Parathyroid adenoma (tissue), 2 donors: ENCODE measurements around the gene ACAA2.
A peak's percentile ranks its signal among the peaks of the same experiment; 100 is the strongest.

Source experiments
- H2AFZ ChIP-seq: fragments of 300-600 bp; sonication (generic); one replicate; pipeline ENCODE4 v1.7.0; 2017; ENCODE audit warnings: antibody characterized with exemption, mild to moderate bottlenecking
- H3K27ac ChIP-seq: fragments of 300-600 bp; sonication (generic); one replicate; pipeline ENCODE4 v1.7.0; 2017
- H3K27me3 ChIP-seq: fragments of 300-600 bp; sonication (generic); one replicate; pipeline ENCODE4 v1.7.0; 2017; ENCODE audit warnings: low read length; ENCODE audit not compliant: control insufficient read depth, insufficient read depth
- H3K36me3 ChIP-seq: fragments of 300-600 bp; sonication (generic); one replicate; pipeline ENCODE4 v1.7.0; 2017; ENCODE audit warnings: low read length; ENCODE audit not compliant: control insufficient read depth, insufficient read depth
- H3K4me1 ChIP-seq: fragments of 300-600 bp; sonication (generic); one replicate; pipeline ENCODE4 v1.7.0; 2017; ENCODE audit warnings: control low read depth
- H3K4me2 ChIP-seq: fragments of 300-600 bp; sonication (generic); one replicate; pipeline ENCODE4 v1.7.0; 2017; ENCODE audit warnings: low read length
- H3K4me3 ChIP-seq: fragments of 300-600 bp; sonication (generic); one replicate; pipeline ENCODE4 v1.7.0; 2017; ENCODE audit warnings: low read depth, low read length
- H3K79me2 ChIP-seq: fragments of 300-600 bp; sonication (generic); one replicate; pipeline ENCODE4 v1.7.0; 2017; ENCODE audit warnings: control low read depth
- H3K9ac ChIP-seq: fragments of 300-600 bp; sonication (generic); one replicate; pipeline ENCODE4 v1.7.0; 2017; ENCODE audit warnings: mild to moderate bottlenecking
- H3K9me3 ChIP-seq: fragments of 300-600 bp; sonication (generic); one replicate; pipeline ENCODE4 v1.7.0; 2017; ENCODE audit warnings: low read length; ENCODE audit not compliant: control insufficient read depth
- TF ChIP-seq, protein P1 (sequence below): fragments of 300-600 bp; sonication (generic); IDR thresholded peaks from one replicate; pipeline ENCODE4 v1.7.0; 2017; ENCODE audit warnings: antibody characterized with exemption, mild to moderate bottlenecking
- donor health status: primary hyperparathyroidism.

The ACAA2 gene

DNA sequence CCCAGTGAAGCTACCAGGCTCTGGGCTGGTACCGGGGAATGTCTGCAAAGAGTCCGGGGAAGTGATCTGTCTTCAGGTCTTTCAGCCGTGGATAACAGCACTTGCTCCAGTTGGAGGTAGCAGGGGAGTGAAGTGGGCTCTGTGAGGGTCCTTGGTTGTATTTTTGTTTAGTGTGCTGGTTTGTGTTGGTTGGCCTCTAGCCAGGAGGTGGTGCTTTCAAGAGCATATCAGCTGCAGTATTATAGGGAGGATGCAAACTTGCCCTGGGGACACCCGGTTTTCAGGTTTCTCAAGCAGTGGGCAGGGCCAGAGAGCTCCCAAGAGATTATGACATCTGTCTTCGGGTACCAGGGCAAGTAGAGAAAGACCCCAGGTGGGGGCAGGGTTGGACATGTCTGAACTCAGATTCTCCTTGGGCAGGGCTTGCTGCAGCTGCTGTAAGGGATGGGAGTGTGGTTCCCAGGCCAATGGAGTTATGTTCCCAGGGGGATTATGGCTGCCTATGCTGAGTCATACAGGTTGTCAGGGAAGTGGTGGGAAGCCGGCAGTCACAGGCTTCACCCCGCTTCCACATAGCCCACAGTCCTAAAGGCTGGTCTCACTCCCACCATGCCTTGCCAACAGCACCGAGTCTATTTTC is 34.4 kb downstream of the ACAA2 start:
- H3K4me3 ChIP-seq, result no peak overlapping the region
- TF ChIP-seq, protein P1, sequence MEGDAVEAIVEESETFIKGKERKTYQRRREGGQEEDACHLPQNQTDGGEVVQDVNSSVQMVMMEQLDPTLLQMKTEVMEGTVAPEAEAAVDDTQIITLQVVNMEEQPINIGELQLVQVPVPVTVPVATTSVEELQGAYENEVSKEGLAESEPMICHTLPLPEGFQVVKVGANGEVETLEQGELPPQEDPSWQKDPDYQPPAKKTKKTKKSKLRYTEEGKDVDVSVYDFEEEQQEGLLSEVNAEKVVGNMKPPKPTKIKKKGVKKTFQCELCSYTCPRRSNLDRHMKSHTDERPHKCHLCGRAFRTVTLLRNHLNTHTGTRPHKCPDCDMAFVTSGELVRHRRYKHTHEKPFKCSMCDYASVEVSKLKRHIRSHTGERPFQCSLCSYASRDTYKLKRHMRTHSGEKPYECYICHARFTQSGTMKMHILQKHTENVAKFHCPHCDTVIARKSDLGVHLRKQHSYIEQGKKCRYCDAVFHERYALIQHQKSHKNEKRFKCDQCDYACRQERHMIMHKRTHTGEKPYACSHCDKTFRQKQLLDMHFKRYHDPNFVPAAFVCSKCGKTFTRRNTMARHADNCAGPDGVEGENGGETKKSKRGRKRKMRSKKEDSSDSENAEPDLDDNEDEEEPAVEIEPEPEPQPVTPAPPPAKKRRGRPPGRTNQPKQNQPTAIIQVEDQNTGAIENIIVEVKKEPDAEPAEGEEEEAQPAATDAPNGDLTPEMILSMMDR, result no peak
- no peak overlapping the region for H3K27ac ChIP-seq
- H3K4me2 ChIP-seq, result no peak overlapping the region
- no peak overlapping the region for H2AFZ ChIP-seq
- no peaks in the 10 kb centered on the region for H3K79me2 ChIP-seq
- no peaks in the 10 kb centered on the region for H3K27me3 ChIP-seq
- H3K9ac ChIP-seq, result no peak overlapping the region
- no peaks in the 10 kb centered on the region for H3K36me3 ChIP-seq
- H3K9me3 ChIP-seq, result no peaks in the 10 kb centered on the region
- no peaks in the 10 kb centered on the region for H3K4me1 ChIP-seq

DNA sequence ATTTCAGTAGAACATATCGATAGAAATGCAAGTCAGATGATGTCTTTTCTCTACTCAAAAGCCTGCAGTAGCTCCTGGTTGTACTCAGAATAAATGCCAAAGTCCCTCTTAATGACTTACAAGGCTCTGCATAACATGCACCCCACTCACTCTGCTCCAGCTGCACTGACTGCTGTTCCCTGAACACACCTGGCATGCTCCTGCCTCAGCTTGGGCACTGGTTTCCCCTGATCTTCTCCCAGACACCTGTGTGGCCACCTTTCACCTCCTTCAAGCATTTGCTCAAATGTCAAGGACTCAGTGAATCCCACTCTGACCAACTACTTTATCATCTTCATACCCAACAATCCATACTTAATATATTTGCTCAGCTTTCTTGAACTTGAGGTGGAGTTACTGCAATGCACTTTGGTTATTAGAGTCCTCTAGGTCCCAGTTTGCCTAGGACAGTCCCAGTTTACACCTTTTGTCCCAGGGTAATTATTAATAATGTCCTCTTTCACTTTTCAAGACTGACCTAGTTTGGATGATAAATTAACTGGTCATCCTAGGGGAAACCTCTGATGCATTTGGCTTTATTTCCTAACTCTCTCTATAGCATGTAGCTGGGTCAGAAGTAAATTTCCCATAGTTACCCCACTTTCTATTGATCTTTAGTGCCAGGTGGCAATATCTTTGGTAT is 44.1 kb downstream of the ACAA2 start:
- no peak overlapping the region for H3K4me2 ChIP-seq
- TF ChIP-seq, protein P1, result no peak
- H3K4me1 ChIP-seq, result no peaks in the 10 kb centered on the region
- no peaks in the 10 kb centered on the region for H3K27me3 ChIP-seq
- H3K9ac ChIP-seq, result no peak overlapping the region
- H3K9me3 ChIP-seq, result no peaks in the 10 kb centered on the region
- no peak overlapping the region for H3K27ac ChIP-seq
- no peak overlapping the region for H2AFZ ChIP-seq
- H3K36me3 ChIP-seq, result no peaks in the 10 kb centered on the region
- no peaks in the 10 kb centered on the region for H3K79me2 ChIP-seq
- H3K4me3 ChIP-seq, result no peak overlapping the region

DNA sequence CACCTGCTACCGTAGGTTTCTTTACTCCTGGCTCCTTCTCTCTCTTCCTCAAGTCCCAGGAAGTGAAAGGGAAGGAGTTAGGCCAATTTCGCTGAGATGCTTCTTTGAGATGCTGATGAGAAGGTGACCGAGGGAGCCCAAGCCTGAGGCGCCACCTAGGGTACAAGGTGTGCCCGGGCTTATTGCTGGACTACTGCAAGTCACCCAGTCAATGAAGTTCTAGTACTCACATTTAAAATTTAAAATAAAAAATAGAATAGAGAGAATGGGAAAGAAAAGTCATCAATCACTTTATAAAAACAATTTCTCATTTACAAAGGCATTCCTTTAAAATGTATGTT is 45.3 kb downstream of the ACAA2 start:
- TF ChIP-seq, protein P1, result peak; percentile 57
- Histone ChIP-seq H3K27me3 (no peaks in the 10 kb centered on the region), H3K9ac (no peak overlapping the region), H3K79me2 (no peaks in the 10 kb centered on the region), H3K27ac (no peak overlapping the region), H3K36me3 (no peaks in the 10 kb centered on the region), H3K4me1 (no peaks in the 10 kb centered on the region), H3K9me3 (no peaks in the 10 kb centered on the region), H2AFZ (no peak overlapping the region), H3K4me3 (no peak overlapping the region), H3K4me2 (no peak overlapping the region)

DNA sequence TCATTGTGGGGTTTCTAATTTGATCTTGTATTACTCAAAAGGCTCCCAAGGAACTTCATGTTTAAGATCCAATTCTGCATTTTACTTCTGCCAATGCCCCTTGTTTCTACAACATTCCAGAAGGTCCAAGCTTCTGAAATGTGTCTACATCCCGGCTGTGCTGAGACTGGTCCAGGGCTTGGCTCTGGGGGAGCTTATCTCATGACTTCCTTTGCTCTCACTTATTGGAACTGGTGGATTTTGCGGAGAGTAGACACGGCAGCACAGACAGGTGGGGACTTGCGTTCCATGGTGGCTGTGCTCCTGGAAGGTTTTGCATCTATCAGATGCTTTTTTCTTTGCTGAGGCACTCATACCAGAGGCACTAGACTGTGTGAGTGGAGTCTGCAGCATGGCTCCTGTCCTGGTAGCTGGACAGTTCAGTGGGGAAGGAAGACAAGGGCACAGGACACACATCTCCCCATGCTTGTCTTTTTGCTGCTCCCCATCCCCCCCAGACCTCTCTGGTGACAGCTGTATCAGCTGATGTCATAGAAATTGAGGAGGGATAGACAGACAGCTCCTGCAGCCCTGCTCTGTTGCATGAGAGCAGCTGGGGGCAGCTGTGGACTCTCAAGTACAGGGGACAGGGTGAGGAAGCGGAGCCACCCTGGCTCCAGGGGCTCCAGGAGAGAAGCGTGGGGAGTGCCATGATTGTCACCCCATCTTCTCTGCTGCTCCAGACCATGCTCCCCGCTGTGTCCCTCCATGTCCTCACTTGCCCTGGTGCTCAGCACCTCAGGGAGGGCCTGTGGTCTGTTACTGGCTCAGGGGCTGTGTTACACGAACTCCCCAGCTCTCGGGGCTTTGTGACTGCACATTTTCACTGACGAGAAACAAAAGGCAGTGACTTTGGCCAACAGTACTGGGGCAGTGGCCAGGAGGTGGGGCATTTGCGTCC is 46.0 kb downstream of the ACAA2 start:
- H3K9ac ChIP-seq, result no peak overlapping the region
- TF ChIP-seq, protein P1, result no peak
- H3K4me3 ChIP-seq, result no peak overlapping the region
- H3K79me2 ChIP-seq, result no peaks in the 10 kb centered on the region
- H3K4me1 ChIP-seq, result no peaks in the 10 kb centered on the region
- H3K27ac ChIP-seq, result no peak overlapping the region
- no peaks in the 10 kb centered on the region for H3K36me3 ChIP-seq
- no peak overlapping the region for H3K4me2 ChIP-seq
- H3K9me3 ChIP-seq, result no peaks in the 10 kb centered on the region
- H2AFZ ChIP-seq, result no peak overlapping the region
- no peaks in the 10 kb centered on the region for H3K27me3 ChIP-seq
